ENCODE results near the gene SLC35F6.

GRCh38 chr2:26730549-26731344 lies 33.3 kb upstream of the SLC35F6 start:
- TF ChIP-seq CTCF (IDR thresholded peaks at IDR 0.05), result no peak
- TF ChIP-seq POLR2A (IDR thresholded peaks at IDR 0.05), result no peak
- TF ChIP-seq EP300 (IDR thresholded peaks at IDR 0.05), result no peak
